NCI-H2196 treated with DMSO at 0.1 percent for 48 hours (cell line): Measurements from ENCODE around the gene RNF133.

Source experiments
- DNase-seq: peaks from one replicate; lab custom pipeline; 2025; ENCODE audit not compliant: unreplicated experiment; lab: John Stamatoyannopoulos, UW

RNF133 gene

GRCh38 chr7:122699017-122699416, at the start of gene RNF133:
TSS of gene RNF133 (minus strand) at chr7:122699117. CDS start at chr7:122698918, 199 bp downstream.
- DNase-seq = no peak

DNA sequence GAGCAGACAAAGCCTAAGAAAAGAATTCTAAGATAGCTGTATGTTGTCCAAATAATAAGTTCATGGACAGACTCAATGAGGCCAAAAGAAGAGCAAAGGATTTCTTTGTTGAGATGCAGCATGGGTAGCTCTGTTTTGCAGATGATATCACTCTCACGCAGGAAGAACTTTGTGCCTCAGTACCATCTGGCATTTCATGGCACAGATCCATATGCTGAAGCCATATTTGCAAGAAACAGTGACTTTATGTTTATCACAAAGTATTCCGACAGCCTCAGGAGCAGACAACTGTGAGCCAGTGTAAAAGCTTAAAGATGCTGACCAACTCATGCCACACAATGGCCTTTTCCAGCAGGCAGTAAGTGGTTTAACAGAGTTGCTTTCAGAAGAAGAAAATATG, 49.3 kb upstream of the RNF133 start:
- no peak for DNase-seq

DNA sequence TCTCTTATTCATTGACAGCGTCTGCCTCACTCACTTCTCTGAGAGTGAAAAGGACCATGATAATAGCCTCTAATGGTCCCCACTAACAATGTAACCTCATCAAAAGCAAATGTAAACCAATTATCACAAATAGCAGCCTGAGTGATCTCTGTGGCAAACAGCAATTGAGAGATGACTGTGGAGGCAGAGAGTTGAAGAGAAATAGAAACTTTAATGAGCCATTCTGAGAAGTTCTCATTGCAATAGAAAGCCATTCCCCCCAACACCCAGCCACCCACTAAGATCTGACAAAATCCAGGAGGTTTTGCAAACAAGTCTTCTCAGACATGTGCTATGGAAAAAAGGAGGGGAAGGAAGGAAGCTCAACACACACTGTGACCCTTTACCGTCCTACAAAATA, 48.0 kb upstream of the RNF133 start:
- DNase-seq = no peak

DNA sequence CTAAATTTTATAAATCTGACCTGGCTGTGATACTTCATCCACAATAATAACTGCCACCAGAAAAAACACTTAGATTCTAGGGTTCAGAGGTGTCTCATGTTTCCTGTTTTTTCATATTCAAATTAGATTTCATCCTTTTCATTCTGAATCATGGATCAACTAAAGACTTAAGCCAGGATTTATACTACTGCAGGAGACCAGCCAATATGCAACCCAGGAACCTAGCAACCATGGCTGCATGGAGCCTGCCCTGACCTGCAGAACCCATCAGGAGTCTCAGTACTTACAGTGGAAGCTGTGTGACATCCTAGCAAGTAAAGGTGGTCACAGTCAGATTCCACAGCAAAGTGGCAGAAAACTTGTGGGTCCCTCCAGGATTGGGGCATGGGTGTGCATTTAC, 44.3 kb upstream of the RNF133 start:
- DNase-seq = no peak

DNA sequence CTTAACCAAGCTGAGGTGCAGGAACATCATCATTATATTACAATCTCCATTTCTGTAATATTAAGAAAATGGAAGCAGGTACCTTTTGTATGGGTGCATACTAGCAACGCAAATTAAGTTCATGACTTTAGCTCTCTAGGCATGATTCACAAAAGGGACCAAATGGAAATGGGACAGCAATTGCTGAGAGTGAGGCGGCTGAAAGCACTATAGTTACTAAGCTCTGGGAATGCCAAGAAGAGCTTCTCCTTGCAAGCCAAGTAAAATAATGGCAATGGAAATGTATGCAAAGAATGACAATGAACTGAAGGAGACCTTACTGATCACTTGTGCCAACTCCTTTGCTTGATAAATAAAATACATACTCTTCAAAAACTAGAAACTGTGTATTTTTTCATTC, 40.0 kb upstream of the RNF133 start:
- no peak for DNase-seq

GRCh38 chr7:122736183-122736582, 37.3 kb upstream of the RNF133 start:
- DNase-seq = no peak

- DNase-seq = no peak
These were observed 28.8 kb upstream of the RNF133 start for GRCh38 chr7:122727759-122728158.

DNA sequence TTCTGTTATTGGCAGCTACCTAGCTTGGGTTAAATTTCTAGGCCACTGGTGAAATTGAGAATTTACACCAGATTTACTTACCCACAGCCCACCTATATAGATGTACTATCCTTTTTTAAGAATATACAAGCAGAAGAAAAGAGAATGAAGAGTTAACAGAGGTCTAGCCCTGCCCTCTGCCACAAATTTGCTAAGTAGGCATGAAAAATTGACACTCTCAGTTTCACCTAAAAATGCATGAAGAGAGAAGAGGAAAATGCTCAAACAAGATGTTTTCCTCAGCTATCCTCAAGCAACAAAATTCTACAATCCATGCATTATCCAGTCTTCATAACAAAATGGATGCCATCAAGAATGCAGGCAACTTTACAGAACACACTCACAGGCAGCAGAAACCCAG, 28.4 kb upstream of the RNF133 start:
- DNase-seq = no peak

DNA sequence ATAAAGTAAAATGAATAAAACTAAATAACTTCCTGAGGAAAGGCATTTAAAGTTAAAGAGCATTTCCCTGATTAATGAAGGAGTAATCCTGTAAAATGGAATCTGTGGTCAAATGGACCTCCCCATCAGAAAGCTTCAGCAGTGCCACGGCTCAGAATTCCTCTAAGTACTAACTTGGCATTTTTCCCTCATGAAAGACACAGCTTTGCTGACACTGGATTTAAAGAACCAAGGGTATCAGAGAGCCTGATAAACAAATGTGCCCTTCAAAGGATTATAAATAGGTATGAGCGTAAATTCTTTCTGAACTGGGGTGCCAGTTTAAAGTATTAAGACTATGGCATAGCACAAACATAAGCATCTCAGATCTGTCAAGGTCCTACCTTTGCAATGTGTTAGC, 28.0 kb upstream of the RNF133 start:
- no peak for DNase-seq

- DNase-seq = no peak
These were observed 25.4 kb upstream of the RNF133 start for GRCh38 chr7:122724366-122724765.

DNA sequence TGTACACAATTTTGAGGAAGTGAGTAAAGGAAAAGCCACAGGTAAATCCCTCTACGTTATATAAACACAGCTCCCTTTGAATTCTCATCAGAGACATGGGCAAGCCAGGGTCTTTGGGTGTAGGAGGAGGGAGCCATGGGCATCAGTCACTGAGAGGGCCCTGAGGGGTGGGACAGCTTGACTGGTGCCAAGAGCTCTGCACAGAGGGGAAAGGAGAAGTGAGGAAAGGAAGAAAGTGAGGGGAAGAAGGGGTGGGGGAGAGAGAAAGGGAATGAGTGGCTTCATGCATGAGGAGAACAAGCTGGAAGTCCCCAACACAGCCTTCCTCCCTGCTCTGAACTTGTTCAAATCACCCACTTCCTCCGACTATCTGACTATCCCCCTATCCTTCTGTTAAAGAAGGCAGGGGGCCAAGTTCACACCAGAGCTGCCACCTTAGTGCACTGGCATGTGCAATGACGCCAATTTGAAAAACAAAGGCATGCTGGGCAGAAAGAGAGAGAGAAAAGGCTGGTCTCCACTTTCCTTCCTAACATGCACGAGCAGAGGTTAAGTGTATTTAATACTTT, 20.2 kb upstream of the RNF133 start:
- no peak for DNase-seq

DNA sequence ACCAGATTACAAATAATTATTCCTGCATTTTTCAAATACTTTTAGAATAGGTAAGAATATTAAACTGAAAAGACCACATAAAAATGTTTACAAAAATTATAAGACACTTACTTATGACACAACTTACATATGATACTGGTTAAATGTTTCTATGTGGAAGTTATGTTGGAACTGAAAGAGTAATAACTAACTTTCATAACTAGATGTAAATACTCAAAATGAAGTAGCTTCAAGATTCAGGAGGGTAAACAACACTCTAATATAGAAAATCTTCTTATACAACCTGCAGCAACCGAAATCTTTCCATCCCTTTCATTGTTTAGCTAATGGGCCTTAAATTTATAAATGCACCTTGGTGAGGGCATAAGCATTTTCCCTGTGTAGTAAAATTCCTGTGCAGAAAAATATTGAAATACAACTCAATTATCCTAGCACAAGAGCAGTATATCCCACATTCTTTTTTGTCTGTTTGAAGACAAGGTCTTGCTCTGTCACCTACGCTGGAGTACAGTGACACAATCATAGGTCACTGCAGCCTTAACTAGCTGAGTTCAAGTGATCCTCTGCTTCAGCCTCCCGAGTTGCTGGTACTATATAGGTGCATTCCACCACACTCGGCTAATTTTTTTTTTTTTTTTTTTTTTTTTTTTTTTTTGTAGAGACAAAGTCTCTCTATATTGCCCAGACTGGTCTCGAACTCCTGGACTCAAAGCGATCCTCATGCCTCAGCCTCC, 18.6 kb upstream of the RNF133 start:
- DNase-seq = no peak

- no peak for DNase-seq
These were observed 16.3 kb upstream of the RNF133 start for GRCh38 chr7:122715183-122715582.

- DNase-seq = no peak
These were observed 12.0 kb upstream of the RNF133 start for GRCh38 chr7:122710916-122711315.

- DNase-seq = no peak
These were observed 11.2 kb upstream of the RNF133 start for GRCh38 chr7:122709930-122710646.

GRCh38 chr7:122706836-122707235, 7.9 kb upstream of the RNF133 start:
- DNase-seq = no peak

GRCh38 chr7:122702872-122703510, 4.1 kb upstream of the RNF133 start, which contains the start of gene RNF148:
TSS of gene RNF148 (minus strand) at chr7:122702922. CDS start at chr7:122702750, 172 bp downstream.
- DNase-seq = no peak

DNA sequence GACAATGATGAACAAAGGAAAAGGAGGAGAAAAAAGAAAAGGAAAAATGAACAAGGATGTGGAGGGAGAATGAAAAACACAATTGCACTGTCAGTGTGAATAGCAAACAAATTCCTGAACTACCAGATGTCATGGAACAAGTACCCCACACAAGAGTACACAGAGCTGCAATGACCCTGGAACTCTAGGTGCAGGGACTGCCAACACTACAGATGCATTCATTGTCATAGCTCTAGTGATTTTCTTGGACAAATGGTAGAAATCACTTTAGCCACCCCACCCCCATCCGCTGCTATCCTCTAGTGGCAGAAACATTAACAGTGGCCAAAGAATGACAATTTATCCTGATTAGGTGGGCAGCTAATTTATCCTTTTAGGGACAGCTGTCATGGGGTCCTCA, 3.1 kb downstream of the RNF133 start:
- no peak for DNase-seq

GRCh38 chr7:122694697-122695096, 4.2 kb downstream of the RNF133 start:
- no peak for DNase-seq

GRCh38 chr7:122692769-122693309, 6.1 kb downstream of the RNF133 start:
- no peak for DNase-seq

DNA sequence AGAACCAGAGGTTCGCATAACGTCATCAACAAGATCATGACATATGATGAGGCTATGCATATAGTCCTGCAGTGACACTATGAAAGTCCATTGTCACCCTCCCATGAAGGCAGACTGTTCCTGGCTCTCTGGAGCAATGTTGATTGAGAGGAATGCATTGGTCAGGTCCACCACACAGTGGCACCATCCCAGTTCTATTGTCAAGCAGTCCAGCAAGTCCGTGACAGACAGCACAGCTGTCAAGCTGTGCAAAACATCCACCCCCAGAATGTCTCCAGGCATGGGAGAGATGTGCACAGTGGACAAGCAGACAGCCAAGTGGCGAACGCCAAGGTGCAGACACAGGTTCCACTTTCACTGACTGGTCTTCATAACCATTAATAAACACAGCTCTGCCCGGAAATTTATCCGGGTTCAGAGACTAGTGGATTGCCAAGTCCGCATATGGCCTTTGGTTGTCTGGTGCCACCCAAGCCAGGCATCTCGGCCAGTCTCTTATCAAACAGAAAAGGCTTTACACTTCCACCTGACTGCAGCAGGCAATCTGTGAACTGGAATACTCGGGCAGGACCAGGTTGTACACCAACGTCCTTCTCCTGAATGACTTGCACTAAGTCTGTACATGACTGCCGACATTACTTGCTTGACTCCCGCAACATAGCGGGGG, 7.2 kb downstream of the RNF133 start:
- DNase-seq = no peak
